Effector CD8-positive, alpha-beta T cell (primary cell): ENCODE measurements around the gene EPHA1.
"Not testable (repeated sequence)": the region's sequence is repeated elsewhere in the genome, so short reads cannot be mapped to it uniquely, and the experiment has no call there.

Experiments
- DNase-seq: peaks from one replicate; lab custom pipeline; 2025; lab: John Stamatoyannopoulos, UW

The EPHA1 gene

GRCh38 chr7:143405173-143406001 is 3.3 kb downstream of the EPHA1 start:
- DNase-seq: no peak

- not testable (repeated sequence) for DNase-seq
Measured at GRCh38 chr7:143402233-143402632, 6.4 kb downstream of the EPHA1 start.

- DNase-seq: no peak
Measured at GRCh38 chr7:143401265-143401664, 7.4 kb downstream of the EPHA1 start.

DNA sequence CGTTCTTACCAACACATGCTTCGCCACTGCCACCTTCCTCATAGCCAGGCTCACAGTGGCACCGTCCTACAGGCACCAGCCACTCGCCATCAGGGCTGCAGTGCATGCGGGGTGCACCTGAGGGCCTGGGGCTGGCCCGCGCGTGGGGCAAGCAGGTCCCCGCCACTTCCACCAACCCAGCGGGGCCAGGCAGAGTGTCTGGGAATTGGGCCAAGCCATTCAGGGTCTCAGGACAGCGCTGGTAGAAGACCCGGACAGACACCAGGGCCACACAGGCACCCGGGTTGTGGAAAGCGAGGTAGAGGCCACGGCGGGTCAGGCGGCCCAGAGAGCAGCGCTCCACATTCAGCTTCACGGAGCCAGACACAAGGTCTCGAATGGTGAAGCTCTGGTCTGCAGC is 9.0 kb downstream of the EPHA1 start:
- no peak for DNase-seq

DNA sequence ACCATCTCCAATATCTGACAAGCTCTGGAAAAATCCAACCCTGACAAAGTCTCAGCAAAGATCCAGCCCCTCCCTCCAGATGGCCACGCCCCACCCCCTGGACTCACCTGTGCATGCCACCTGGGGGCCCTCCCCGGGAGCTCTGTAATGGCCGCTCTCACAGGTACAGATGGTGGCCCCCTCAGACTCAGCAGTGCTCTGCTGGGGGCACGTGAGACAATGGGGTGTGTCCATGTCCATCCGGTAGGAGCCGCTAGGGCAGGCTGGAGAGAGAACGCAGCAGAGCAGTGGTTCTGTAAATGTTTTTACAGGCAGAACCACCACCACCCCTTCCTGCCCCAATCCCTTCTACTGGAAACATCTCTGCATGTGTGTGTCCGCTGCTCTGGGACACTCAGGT is 9.5 kb downstream of the EPHA1 start:
- DNase-seq: no peak

DNA sequence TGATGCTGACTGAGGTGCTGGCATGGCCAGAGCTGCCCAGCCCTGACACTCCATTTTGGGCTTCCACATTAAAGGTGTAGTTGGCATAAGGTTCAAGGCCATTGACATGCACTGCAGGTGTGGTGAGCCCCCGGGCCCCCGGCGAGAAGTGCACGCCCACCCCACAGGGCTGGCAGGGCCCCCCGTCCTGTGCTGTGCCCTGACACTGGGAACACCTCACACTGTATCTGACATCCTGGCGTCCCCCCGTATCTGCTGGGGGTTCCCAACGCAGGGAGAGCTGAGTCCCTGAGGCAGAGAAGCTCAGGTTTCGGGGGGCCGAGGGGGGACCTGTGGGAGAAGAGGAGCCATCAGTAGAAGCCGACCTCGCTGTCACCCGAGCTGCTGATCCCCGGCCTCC is 10.0 kb downstream of the EPHA1 start:
- no peak for DNase-seq

- no peak for DNase-seq
Measured at GRCh38 chr7:143397710-143398530, 10.7 kb downstream of the EPHA1 start.

DNA sequence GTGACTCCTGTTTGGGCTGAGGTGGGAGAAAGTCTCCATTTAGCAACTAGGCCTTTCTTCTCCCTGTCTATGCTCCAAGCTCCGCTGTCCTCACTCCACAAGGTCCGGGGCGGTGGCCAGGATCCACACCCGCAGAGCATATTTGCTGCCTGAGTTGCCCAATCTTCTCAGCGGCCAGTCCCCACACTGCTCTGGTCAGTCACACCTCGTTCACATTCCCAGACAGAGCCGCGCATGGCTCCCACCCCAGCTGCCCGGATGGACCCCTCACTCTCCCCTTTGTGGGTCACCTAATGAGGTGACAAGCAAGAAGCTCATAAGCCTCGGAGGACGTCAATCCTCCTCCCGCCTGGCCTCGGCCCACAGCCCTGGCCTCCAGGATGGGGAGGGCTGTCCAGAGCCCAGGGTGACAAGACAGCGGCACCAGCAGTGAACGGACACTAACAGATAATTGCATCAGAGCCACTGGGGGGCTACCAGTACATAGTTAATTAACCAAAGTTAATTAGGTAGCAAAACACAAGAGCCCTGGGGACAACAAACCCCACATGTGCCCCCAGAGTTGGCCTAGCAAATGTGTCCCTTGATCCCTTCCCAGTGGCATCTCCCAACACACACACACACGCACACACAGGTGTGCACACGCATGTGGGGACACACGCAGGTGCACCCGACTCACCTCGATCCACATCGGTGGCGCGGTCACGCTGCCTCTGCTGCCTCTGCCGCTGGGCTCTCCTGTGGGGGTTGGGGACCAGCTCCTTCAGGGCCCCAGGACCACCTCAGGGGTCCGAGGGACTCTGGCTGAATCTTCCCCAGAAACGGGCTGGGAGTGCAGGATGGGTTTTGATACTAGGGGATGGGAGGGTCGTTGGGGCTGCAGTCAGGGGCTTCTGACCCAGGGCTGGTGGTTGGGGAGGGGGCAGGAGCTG is 11.8 kb downstream of the EPHA1 start:
- no peak for DNase-seq

DNA sequence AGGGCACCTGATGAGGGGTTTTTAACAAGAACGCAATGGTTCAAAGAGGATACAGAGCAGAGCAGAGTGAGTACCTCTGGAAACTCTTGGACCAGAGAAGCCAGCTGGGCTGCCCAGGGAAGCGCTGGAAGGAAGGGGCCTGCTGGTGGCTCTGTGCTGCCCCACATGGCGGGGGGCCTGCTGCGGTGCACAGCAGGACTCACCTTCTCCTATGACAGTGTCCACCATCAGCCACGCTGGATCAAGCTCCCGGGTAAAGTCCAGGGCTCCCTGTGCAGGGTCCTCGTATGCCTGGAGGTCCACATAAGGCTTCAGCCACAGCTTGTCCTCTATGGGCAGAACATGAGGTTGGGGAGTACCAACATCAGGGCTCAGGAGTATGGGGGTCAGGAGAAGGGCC is 12.5 kb downstream of the EPHA1 start:
- no peak for DNase-seq

DNA sequence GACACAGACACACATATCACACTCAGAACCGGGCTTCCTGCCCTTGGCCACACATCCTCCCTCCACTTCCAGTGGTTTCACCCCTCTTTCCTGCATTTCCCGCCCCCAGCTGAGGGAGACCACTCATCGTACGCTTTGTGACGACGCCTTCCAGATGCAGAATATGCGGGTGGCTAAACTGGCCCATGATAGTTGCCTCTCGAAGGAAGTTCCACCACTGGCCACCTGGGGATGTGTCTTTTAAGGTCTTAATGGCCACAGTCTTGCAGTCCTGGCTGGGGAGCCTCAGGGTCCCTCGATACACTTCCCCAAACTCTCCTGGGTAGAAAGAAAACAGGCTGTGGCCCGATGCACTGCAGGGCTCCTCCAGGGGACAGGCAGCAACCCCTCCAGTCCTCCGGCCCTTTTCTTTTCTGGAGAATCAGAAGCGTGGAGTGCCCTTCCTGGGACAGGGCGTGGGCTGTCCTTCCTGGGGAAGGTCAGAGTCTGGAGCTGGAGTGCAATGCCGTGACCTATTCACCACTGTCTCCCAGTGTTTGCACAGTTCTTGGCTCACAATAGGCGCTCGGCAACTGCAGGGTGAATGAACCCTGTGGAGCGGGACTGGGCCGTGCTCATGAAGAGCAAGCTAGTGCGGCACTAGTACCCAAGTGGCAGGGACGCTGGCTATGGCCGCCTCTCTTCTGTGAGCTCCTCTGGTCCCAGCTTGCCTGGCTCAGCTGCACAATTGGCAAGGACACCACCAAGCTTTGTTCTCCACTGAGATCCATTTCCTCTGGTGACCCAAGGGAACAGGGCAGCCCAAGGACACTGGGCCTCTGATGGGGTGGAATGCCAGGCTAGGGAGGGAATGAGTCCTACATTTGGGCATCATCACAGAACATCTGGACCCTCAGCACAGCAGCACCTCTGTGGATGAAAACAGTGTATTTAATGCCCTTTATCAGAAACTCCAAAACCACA is 13.2 kb downstream of the EPHA1 start:
- DNase-seq: no peak

DNA sequence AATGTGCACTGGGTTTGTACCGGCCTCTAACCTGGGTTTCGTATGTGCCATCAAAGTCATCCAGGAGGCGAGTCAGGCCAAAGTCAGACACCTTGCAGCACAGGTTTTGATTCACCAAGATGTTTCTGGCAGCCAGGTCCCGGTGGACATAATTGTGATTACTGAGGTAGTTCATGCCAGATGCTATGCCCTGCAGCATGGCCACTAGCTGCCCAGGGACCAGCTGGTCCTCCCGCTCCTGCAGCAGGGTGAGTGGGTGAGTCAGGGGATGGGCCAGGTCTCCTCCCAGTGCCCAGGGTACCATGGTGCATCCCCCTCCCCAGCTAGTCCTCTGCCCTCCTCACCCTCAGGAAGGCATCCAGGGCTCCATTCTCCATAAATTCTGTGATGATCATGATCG is 13.9 kb downstream of the EPHA1 start:
- no peak for DNase-seq

- no peak for DNase-seq
Measured at GRCh38 chr7:143394068-143394467, 14.6 kb downstream of the EPHA1 start.

GRCh38 chr7:143393267-143394041 is 15.2 kb downstream of the EPHA1 start:
- DNase-seq: no peak

DNA sequence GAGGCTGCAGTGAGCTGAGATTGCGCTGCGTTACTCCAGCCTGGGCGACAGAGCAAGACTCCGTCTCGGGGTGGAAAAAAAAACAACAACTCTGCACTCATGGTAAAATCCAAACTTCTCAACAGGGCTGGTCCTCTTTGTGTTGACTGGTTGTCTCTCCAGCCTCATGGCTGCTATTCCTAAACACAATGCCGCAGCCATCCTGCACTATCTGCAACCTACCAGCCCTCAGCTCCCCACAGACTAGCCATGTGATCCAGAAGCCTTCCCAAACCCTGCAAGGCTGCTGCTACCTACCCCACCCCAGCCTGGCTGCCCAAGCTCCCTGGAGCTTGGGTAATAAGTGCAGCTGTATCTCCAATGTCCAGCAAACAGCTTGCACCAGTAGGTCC is 15.8 kb downstream of the EPHA1 start:
- no peak for DNase-seq

- DNase-seq: not testable (repeated sequence)
Measured at GRCh38 chr7:143392427-143392826, 16.2 kb downstream of the EPHA1 start.

DNA sequence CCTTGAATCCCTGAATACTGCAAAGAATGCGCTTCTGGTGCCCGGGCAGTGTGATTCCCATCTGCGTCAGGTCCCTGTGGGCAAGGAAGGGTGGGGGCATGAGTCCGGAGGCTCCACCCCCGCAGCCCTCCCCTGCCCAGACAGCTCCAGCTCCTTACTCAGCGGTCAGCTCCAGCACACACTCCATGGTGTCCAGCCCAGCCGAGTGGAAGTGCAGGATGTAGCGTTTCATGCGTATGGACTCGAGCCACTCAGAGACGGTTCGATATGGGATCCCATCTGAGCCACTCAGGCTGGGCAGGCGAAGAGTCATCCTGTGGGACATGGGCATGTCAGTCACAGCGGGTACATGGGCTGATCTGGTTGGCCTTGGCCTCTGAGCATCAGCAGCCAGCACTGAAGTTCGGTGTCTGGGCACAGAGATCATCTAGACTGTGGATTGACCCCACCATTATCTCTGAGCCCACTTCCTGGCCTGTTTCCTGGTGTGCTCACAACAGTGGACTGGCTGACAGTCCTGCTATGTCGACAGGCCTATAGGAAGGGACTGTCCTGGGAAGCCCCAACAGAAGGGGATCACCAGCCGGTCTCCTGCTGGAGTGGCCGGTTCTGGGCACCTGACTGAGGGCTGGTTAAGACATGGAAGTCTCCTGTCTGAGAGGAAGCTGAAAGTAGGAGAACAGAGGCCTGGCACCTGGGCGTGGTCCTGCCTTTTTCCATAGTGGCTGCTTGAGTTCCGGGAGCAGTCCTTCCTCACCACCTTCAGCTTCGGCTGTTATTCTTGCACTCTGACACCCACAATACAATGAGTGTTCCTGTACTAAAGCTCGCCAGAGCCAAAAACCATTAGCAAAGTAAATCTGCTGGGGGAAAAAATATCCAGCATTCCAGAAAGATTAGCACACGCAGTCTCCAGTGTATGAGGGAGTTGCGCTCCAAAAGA is 16.9 kb downstream of the EPHA1 start:
- DNase-seq: no peak

DNA sequence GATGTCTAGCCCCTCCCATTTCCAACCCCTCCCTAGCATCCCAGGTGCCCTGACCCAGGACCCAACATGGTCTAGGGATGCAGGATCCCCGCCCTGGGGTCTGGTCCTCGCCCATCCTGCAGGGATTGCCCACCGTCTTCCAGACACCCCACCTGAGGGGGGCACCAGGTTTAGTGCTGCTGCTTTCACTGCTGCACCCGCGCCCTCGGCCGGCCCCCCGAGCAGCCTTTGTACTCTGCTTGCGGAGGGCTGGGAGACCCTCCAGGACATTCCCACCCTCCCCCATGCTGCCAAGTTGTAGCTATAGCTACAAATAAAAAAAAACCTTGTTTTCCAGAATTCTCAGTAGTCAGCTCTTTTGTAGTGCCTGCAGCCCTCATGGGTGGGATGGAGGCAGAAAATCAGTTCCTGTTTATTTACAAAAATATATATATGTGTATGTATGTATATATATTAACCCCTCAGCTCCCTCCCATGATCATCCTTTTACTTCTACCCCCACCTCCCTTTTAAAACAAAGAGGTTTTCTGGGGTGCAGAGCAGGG is 17.8 kb downstream of the EPHA1 start:
- no peak for DNase-seq

GRCh38 chr7:143390104-143390772 is 18.4 kb downstream of the EPHA1 start:
- no peak for DNase-seq
